Activated CD8-positive, alpha-beta memory T cell treated with anti-CD3 and anti-CD28 coated beads, Interleukin-2, amount 50 U/mL, for 1 hour (primary cell): ENCODE measurements around the gene STARD13.

ENCODE experiments used
- DNase-seq: peaks from one replicate; pipeline ENCODE4 v3.0.0-alpha.2; 2020; ENCODE audit errors: extremely low read depth

STARD13 gene

GRCh38 chr13:33147832-33148231 is 137.7 kb downstream of the STARD13 start:
- no peak for DNase-seq

GRCh38 chr13:33146843-33147611 is 138.5 kb downstream of the STARD13 start:
- DNase-seq, result no peak

GRCh38 chr13:33145667-33146066 is 139.9 kb downstream of the STARD13 start:
- DNase-seq, result no peak

GRCh38 chr13:33144358-33144784 is 141.2 kb downstream of the STARD13 start:
- DNase-seq, result no peak

GRCh38 chr13:33139780-33140535 is 145.6 kb downstream of the STARD13 start:
- DNase-seq, result no peak

GRCh38 chr13:33139184-33139583 is 146.4 kb downstream of the STARD13 start:
- DNase-seq, result no peak

- DNase-seq, result no peak
Measured at GRCh38 chr13:33138441-33138840, 147.1 kb downstream of the STARD13 start.

- no peak for DNase-seq
Measured at GRCh38 chr13:33137721-33138120, 147.8 kb downstream of the STARD13 start.

- no peak for DNase-seq
Measured at GRCh38 chr13:33135097-33135496, 150.5 kb downstream of the STARD13 start.

GRCh38 chr13:33134213-33134612 is 151.3 kb downstream of the STARD13 start:
- DNase-seq, result no peak

- no peak for DNase-seq
Measured at GRCh38 chr13:33132644-33133440, 152.7 kb downstream of the STARD13 start.

- no peak for DNase-seq
Measured at GRCh38 chr13:33129886-33130285, 155.7 kb downstream of the STARD13 start.

GRCh38 chr13:33129094-33129832 is 156.3 kb downstream of the STARD13 start:
- DNase-seq, result no peak

GRCh38 chr13:33128134-33128533 is 157.4 kb downstream of the STARD13 start:
- DNase-seq, result no peak

- no peak for DNase-seq
Measured at GRCh38 chr13:33127009-33127551, 158.5 kb downstream of the STARD13 start.

- DNase-seq, result no peak
Measured at GRCh38 chr13:33125821-33126570, 159.6 kb downstream of the STARD13 start.

GRCh38 chr13:33123066-33123859 is 162.3 kb downstream of the STARD13 start:
- no peak for DNase-seq

- no peak for DNase-seq
Measured at GRCh38 chr13:33119856-33120543, 165.6 kb downstream of the STARD13 start.
